Right cardiac atrium (tissue), 5 donors: ENCODE results near the gene MRPL11. TPM values are rescaled to one million over a fixed set of nuclear protein-coding genes. Genes with fewer than 3 reads are reported as not detected.

ENCODE experiments used
- ATAC-seq, 2 donors: fragments of 200-7000 bp; cut with Tn5 transposase; one replicate each; pipeline versions ENCODE4 v1.8.0 to v1.9.1; 2020; ENCODE audit warnings: moderate library complexity in 2 of 2, mild to moderate bottlenecking in 1 of 2
- DNase-seq, 3 donors: peaks; one replicate each; pipeline ENCODE4 v3.0.0-alpha.2; 2020
- H3K27ac ChIP-seq: one replicate; pipeline ENCODE4 v1.5.1; 2013; ENCODE audit warnings: mild to moderate bottlenecking, low read length, control low read depth, moderate library complexity
- H3K27me3 ChIP-seq: one replicate; pipeline ENCODE4 v1.6.1; 2013; ENCODE audit not compliant: control insufficient read depth, insufficient read depth
- H3K4me1 ChIP-seq: one replicate; pipeline ENCODE4 v1.6.1; 2013; ENCODE audit warnings: low read length; ENCODE audit not compliant: control insufficient read depth, insufficient read depth
- H3K4me3 ChIP-seq: one replicate; pipeline ENCODE4 v1.5.1; 2013; ENCODE audit warnings: low read length, control low read depth
- H3K9me3 ChIP-seq: one replicate; pipeline ENCODE4 v1.6.1; 2013; ENCODE audit warnings: low read length; ENCODE audit not compliant: control insufficient read depth
- WGBS: extraction: QIAGEN DNeasy Blood & Tissue Kit; methylation state at CpG from one replicate; pipeline ENCODE4 v1.1.7; 2013; 5-methylcytosine and 5-hydroxymethylcytosine counted together
- intact Hi-C, 4 donors: fragments of 100-400 bp; cut with DNase I; formaldehyde crosslinking; loops; one replicate each; pipeline versions ENCODE4 v1.11.0 to v1.14.0; 2022 to 2023
- long read RNA-seq, 4 donors: library from polyadenylated mRNA; unstranded; transcript quantifications; one replicate each; pipeline ENCODE4 v2.0.0, GENCODE V29; 2020 to 2021
- polyA plus RNA-seq: library from polyadenylated mRNA; stranded (reverse); fragments of 200-250 nt; gene quantifications from one replicate; pipeline ENCODE4 v1.2.3, GENCODE V29; 2013
- total RNA-seq, 4 donors: library from RNA; stranded (reverse); fragmentation: NEBNext Ultra II Directional; extraction: Animal tissue kit (Norgen Biotek cat#: 25700); gene quantifications; one replicate each; pipeline ENCODE4 v1.2.1, GENCODE V29; 2021
- donor health status: healthy with polysubstance abuse.
- donor health status: DM: no; HTN: yes; CAD: no.
- donor health status: DM: no; HTN: no; CAD: no.
- donor health status: DM: no; HTN: yes; CAD: no; lungs with severe emphysema.
- donor health status: DM: yes; HTN: yes; CAD: no.

Gene MRPL11
- total RNA-seq = 10 to 100 TPM; 47.5 to 53.0 (median 50.1) TPM
- 62.6 TPM for polyA plus RNA-seq
- long read RNA-seq, donor 1, transcript MRPL11-203 (5 exons, 1,527 nt) = minor isoform, 6 of 40 reads
- long read RNA-seq, donor 1, transcript MRPL11-201 (5 exons, 1,605 nt) = major isoform, 30 of 40 reads
- long read RNA-seq, donor 1, partial matches to known transcripts = 2 of 40 reads
- long read RNA-seq, donor 1, other reads (novel, unspliced or antisense) = 2 of 40 reads
- long read RNA-seq, donor 2, transcript MRPL11-201 (5 exons, 1,605 nt) = major isoform, 25 of 33 reads
- long read RNA-seq, donor 2, partial matches to known transcripts = 3 of 33 reads
- long read RNA-seq, donor 2, other reads (novel, unspliced or antisense) = 3 of 33 reads
- long read RNA-seq, donor 3, transcript MRPL11-201 (5 exons, 1,605 nt) = major isoform, 20 of 35 reads
- long read RNA-seq, donor 3, partial matches to known transcripts = 9 of 35 reads
- long read RNA-seq, donor 3, other reads (novel, unspliced or antisense) = 6 of 35 reads
- long read RNA-seq, donor 4, transcript MRPL11-201 (5 exons, 1,605 nt) = major isoform, 18 of 21 reads
- long read RNA-seq, donor 4, partial matches to known transcripts = 0 of 21 reads
- long read RNA-seq, donor 4, other reads (novel, unspliced or antisense) = 0 of 21 reads

GRCh38 chr11:66438504-66439466, at the start of gene MRPL11:
TSS of gene MRPL11 (minus strand) at chr11:66438848. CDS start at chr11:66438754, 94 bp downstream.
- 8% methylated on average over 45 of the region's 45 CpGs for WGBS
- H3K27me3 ChIP-seq = no peaks in the 10 kb centered on the region
- intact Hi-C loops = loop anchor here in 1 of 4 donors (10.0 kb wide), 1 partner anchor 246 kb away; no protein-coding TSS in a partner anchor
- peak within 1 kb of the TSS; percentile 86 for H3K4me3 ChIP-seq
- no peaks in the 10 kb centered on the region for H3K4me1 ChIP-seq
- peak; percentile 89 to 97 (median 93) for DNase-seq
- ATAC-seq = peak; percentile 99
- H3K9me3 ChIP-seq = no peaks in the 10 kb centered on the region
- H3K27ac ChIP-seq = peak within 1 kb of the TSS; percentile 90

GRCh38 chr11:66484806-66485380, 46.2 kb upstream of the MRPL11 start:
- Histone ChIP-seq H3K9me3 (no peaks in the 10 kb centered on the region), H3K4me3 (no peak overlapping the region), H3K4me1 (no peaks in the 10 kb centered on the region), H3K27me3 (no peaks in the 10 kb centered on the region), H3K27ac (no peak overlapping the region)
- WGBS = 85% methylated on average over 7 of the region's 7 CpGs
- DNase-seq (no peak), ATAC-seq (no peak)
- intact Hi-C loops = no loop called here

- H3K4me3 ChIP-seq = peak within 1 kb of the TSS; percentile 79
- no peaks in the 10 kb centered on the region for H3K27me3 ChIP-seq
- DNase-seq (peak; percentile 99), ATAC-seq (peak; percentile 96 to 97)
- intact Hi-C loops = no loop called here
- H3K9me3 ChIP-seq = no peaks in the 10 kb centered on the region
- 1% methylated on average over 62 of the region's 62 CpGs for WGBS
- peak within 1 kb of the TSS; percentile 92 for H3K27ac ChIP-seq
- H3K4me1 ChIP-seq = peaks cover 2% of the 10 kb centered on the region
Measured at GRCh38 chr11:66480117-66480938, 41.7 kb upstream of the MRPL11 start, which contains the start of gene DPP3. TSS of gene DPP3 (plus strand) at chr11:66480434. CDS start at chr11:66482201, 1,767 bp downstream.

- intact Hi-C loops = no loop called here
- Histone ChIP-seq H3K4me3 (peak overlapping the region; percentile 79), H3K9me3 (no peaks in the 10 kb centered on the region), H3K27me3 (no peaks in the 10 kb centered on the region), H3K27ac (peak overlapping the region; percentile 92), H3K4me1 (peaks cover 2% of the 10 kb centered on the region)
- ATAC-seq = peak; percentile 37 to 51
- peak; percentile 64 to 82 (median 78) for DNase-seq
- 1% methylated on average over 34 of the region's 34 CpGs for WGBS
Measured at GRCh38 chr11:66479394-66480116, 40.9 kb upstream of the MRPL11 start.

- Histone ChIP-seq H3K27me3 (no peaks in the 10 kb centered on the region), H3K27ac (no peak overlapping the region), H3K4me1 (peaks cover 2% of the 10 kb centered on the region), H3K9me3 (no peaks in the 10 kb centered on the region), H3K4me3 (peak overlapping the region; percentile 79)
- intact Hi-C loops = no loop called here
- DNase-seq (no peak), ATAC-seq (no peak)
- whole genome bisulfite sequencing = 49% methylated on average over 8 of the region's 8 CpGs
Measured at GRCh38 chr11:66478729-66479393, 40.2 kb upstream of the MRPL11 start.

GRCh38 chr11:66477263-66478201, 38.9 kb upstream of the MRPL11 start:
- H3K27me3 ChIP-seq = no peaks in the 10 kb centered on the region
- intact Hi-C loops = no loop called here
- no peak overlapping the region for H3K4me3 ChIP-seq
- DNase-seq = no peak
- H3K4me1 ChIP-seq = peaks cover 2% of the 10 kb centered on the region
- no peak overlapping the region for H3K27ac ChIP-seq
- WGBS = 86% methylated on average over 11 of the region's 11 CpGs
- no peaks in the 10 kb centered on the region for H3K9me3 ChIP-seq
- ATAC-seq = no peak

- WGBS = 54% methylated on average over 9 of the region's 9 CpGs
- peaks cover 2% of the 10 kb centered on the region for H3K4me1 ChIP-seq
- no peaks in the 10 kb centered on the region for H3K27me3 ChIP-seq
- ATAC-seq (no peak), DNase-seq (no peak)
- intact Hi-C loops = no loop called here
- no peaks in the 10 kb centered on the region for H3K9me3 ChIP-seq
- H3K27ac ChIP-seq = no peak overlapping the region
- H3K4me3 ChIP-seq = no peak overlapping the region
Measured at GRCh38 chr11:66476841-66477251, 38.2 kb upstream of the MRPL11 start.

GRCh38 chr11:66476173-66476840, 37.7 kb upstream of the MRPL11 start:
- 73% methylated on average over 10 of the region's 10 CpGs for WGBS
- Histone ChIP-seq H3K4me1 (peaks cover 2% of the 10 kb centered on the region), H3K27me3 (no peaks in the 10 kb centered on the region), H3K27ac (no peak overlapping the region), H3K4me3 (no peak overlapping the region), H3K9me3 (no peaks in the 10 kb centered on the region)
- peak in 1 of 3 donors; percentile 48 for DNase-seq
- ATAC-seq = no peak
- intact Hi-C loops = no loop called here
